Measurements from ENCODE around the gene SERTAD3. TPM values are rescaled to one million over a fixed set of nuclear protein-coding genes. Genes with fewer than 3 reads are reported as not detected.

SERTAD3 gene
- total RNA-seq, 4 donors from 2014 or later, result 16.4 to 29.8 (median 19.1) TPM

- H3K4me1 ChIP-seq, result peaks cover 44% of the 10 kb centered on the region
- H3K9me3 ChIP-seq, result no peaks in the 10 kb centered on the region
- H3K27ac ChIP-seq, result peak overlapping the region; percentile 97
- TF ChIP-seq EP300 (IDR thresholded peaks at IDR 0.05) (no peak), CTCF (IDR thresholded peaks at IDR 0.05) (peak; percentile 91 to 94), POLR2AphosphoS5 (IDR thresholded peaks at IDR 0.05) (peak in 2 of 3 donors; percentile 71 to 88), POLR2A (IDR thresholded peaks at IDR 0.05) (peak in 1 of 2 donors; percentile 67)
- DNase-seq (ENCODE audit: low spot score in 2 of 2), result peak; percentile 96 to 97
- H3K4me3 ChIP-seq, result peak overlapping the region; percentile 64
- peaks cover 10% of the 10 kb centered on the region for H3K36me3 ChIP-seq
- H3K27me3 ChIP-seq, result no peaks in the 10 kb centered on the region
- WGBS, result 4% methylated on average over 32 of the region's 56 CpGs
Observed at GRCh38 chr19:40420766-40421765, 23.1 kb downstream of the SERTAD3 start.

GRCh38 chr19:40420451-40420765, 23.7 kb downstream of the SERTAD3 start:
- 54% methylated on average over 14 of the region's 14 CpGs for WGBS
- H3K27ac ChIP-seq, result peak overlapping the region; percentile 97
- H3K4me3 ChIP-seq, result peak overlapping the region; percentile 64
- H3K36me3 ChIP-seq, result peaks cover 10% of the 10 kb centered on the region
- TF ChIP-seq POLR2AphosphoS5 (IDR thresholded peaks at IDR 0.05), result no peak
- no peak for TF ChIP-seq POLR2A (IDR thresholded peaks at IDR 0.05)
- H3K4me1 ChIP-seq, result peaks cover 43% of the 10 kb centered on the region
- H3K9me3 ChIP-seq, result no peaks in the 10 kb centered on the region
- DNase-seq (ENCODE audit: low spot score in 2 of 2), result no peak
- H3K27me3 ChIP-seq, result no peaks in the 10 kb centered on the region

- no peaks in the 10 kb centered on the region for H3K27me3 ChIP-seq
- peaks cover 44% of the 10 kb centered on the region for H3K4me1 ChIP-seq
- H3K27ac ChIP-seq, result no peak overlapping the region
- H3K9me3 ChIP-seq, result no peaks in the 10 kb centered on the region
- TF ChIP-seq CTCF (IDR thresholded peaks at IDR 0.05) (no peak), EP300 (IDR thresholded peaks at IDR 0.05) (no peak), POLR2AphosphoS5 (IDR thresholded peaks at IDR 0.05) (no peak), POLR2A (IDR thresholded peaks at IDR 0.05) (no peak)
- no peak for DNase-seq (ENCODE audit: low spot score in 2 of 2)
- WGBS, result 94% methylated on average over 5 of the region's 5 CpGs
- peaks cover 10% of the 10 kb centered on the region for H3K36me3 ChIP-seq
- H3K4me3 ChIP-seq, result no peak overlapping the region
Observed at GRCh38 chr19:40419780-40420179, 24.4 kb downstream of the SERTAD3 start.

GRCh38 chr19:40419066-40419612, 25.0 kb downstream of the SERTAD3 start:
- Histone ChIP-seq H3K27ac (no peak overlapping the region), H3K4me3 (no peak overlapping the region)
- WGBS, result 57% methylated on average over 4 of the region's 5 CpGs

GRCh38 chr19:40418040-40418439, 26.1 kb downstream of the SERTAD3 start:
- Histone ChIP-seq H3K4me3 (no peak overlapping the region), H3K27ac (peak overlapping the region; percentile 57), H3K27me3 (no peaks in the 10 kb centered on the region), H3K36me3 (peaks cover 8% of the 10 kb centered on the region), H3K9me3 (no peaks in the 10 kb centered on the region), H3K4me1 (peaks cover 37% of the 10 kb centered on the region)
- TF ChIP-seq POLR2AphosphoS5 (IDR thresholded peaks at IDR 0.05) (no peak), CTCF (IDR thresholded peaks at IDR 0.05) (no peak), EP300 (IDR thresholded peaks at IDR 0.05) (no peak), POLR2A (IDR thresholded peaks at IDR 0.05) (no peak)
- no peak for DNase-seq (ENCODE audit: low spot score in 2 of 2)
- WGBS, result 94% methylated on average over 3 of the region's 3 CpGs

More at GRCh38 chr19:40419066-40419612, 25.0 kb downstream of the SERTAD3 start:
- Histone ChIP-seq H3K27me3 (no peaks in the 10 kb centered on the region), H3K4me1 (peaks cover 40% of the 10 kb centered on the region), H3K36me3 (peaks cover 10% of the 10 kb centered on the region), H3K9me3 (no peaks in the 10 kb centered on the region)
- TF ChIP-seq POLR2AphosphoS5 (IDR thresholded peaks at IDR 0.05) (no peak), EP300 (IDR thresholded peaks at IDR 0.05) (no peak), POLR2A (IDR thresholded peaks at IDR 0.05) (no peak), CTCF (IDR thresholded peaks at IDR 0.05) (no peak)
- DNase-seq (ENCODE audit: low spot score in 2 of 2), result no peak
